ENCODE measurements around the gene SRCIN1. TPM values are rescaled to one million over a fixed set of nuclear protein-coding genes. Genes with fewer than 3 reads are reported as not detected.
"Not testable (repeated sequence)": the region's sequence is repeated elsewhere in the genome, so short reads cannot be mapped to it uniquely, and the experiment has no call there.

SRCIN1 gene
- polyA plus RNA-seq, 2 donors: 2.2 to 2.5 TPM

DNA sequence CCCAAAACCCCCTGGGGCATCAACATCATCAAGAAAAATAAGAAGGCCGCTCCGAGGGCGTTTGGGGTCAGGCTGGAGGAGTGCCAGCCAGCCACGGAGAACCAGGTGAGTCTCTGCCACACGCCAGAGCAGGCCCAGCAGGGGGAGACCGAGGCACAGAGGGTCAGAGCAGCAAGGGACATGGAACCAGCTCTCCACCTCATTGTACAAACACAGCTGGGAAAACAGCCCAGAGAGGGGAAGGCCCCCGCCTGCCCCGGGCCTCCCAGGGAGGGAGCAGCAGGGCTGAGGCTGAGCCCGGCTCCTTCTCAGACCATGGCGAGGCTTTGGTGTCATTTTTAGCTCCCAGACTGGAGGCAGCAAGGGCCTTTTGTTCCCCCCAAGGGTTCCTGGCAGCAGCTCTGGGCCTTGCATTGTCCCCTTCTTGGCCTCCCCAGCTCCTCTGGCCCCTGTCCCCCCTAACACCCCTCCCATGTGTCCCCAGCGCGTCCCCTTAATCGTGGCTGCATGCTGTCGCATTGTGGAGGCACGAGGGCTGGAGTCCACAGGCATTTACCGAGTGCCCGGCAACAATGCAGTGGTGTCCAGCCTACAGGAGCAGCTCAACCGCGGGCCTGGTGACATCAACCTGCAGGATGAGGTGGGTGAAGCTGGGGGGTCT is 123.6 kb downstream of the SRCIN1 start:
- H3K4me1 ChIP-seq (ENCODE audit: control insufficient read depth in 2 of 2, insufficient read depth in 2 of 2, low read length in 1 of 2); H3K4me3 ChIP-seq (ENCODE audit: low read depth in 1 of 2, low read length in 2 of 2); H3K27ac ChIP-seq (ENCODE audit: low read depth in 2 of 2, low read length in 1 of 2); H3K27me3 ChIP-seq (ENCODE audit: control insufficient read depth in 1 of 2, insufficient read depth in 2 of 2, low read length in 2 of 2); H3K9me3 ChIP-seq (ENCODE audit: control insufficient read depth in 2 of 2, insufficient read depth in 1 of 2, low read depth in 1 of 2, low read length in 1 of 2): not testable (repeated sequence)
- H3K36me3 ChIP-seq (ENCODE audit: control insufficient read depth in 2 of 2, insufficient read depth in 2 of 2, low read length in 1 of 2): peaks cover 6 to 32% of the 10 kb centered on the region in 2 donors
- WGBS, 2 donors: 61 to 66% methylated on average over 19 of the region's 19 CpGs

Other genes starting within 250 kb of the SRCIN1 start
- gene ARHGAP23, start 177.5 kb downstream of the SRCIN1 start, polyA plus RNA-seq: 10 to 100 TPM; 36.0 to 45.2 TPM
- 1 to 10 TPM; 1.1 to 1.9 TPM for gene EPOP, start 69.0 kb upstream of the SRCIN1 start, polyA plus RNA-seq
- 10 to 100 TPM; 20.9 to 66.1 TPM for gene MLLT6, start 99.3 kb upstream of the SRCIN1 start, polyA plus RNA-seq
- 10 to 100 TPM; 14.5 to 28.5 TPM for gene CISD3, start 124.4 kb upstream of the SRCIN1 start, polyA plus RNA-seq
- gene PCGF2, start 142.4 kb upstream of the SRCIN1 start, polyA plus RNA-seq: 10 to 100 TPM in 1 of 2 donors, 1 to 10 TPM in 1; 9.4 to 22.4 TPM
- gene PSMB3, start 146.8 kb upstream of the SRCIN1 start, polyA plus RNA-seq: 100 to 1,000 TPM; 198 to 204 TPM
- 10 to 100 TPM in 1 of 2 donors, 1 to 10 TPM in 1; 7.7 to 11.1 TPM for gene PIP4K2B, start 193.6 kb upstream of the SRCIN1 start, polyA plus RNA-seq
- gene CWC25, start 219.4 kb upstream of the SRCIN1 start, polyA plus RNA-seq: 10 to 100 TPM; 15.2 to 21.0 TPM
- 1,000 to 10,000 TPM; 2,779 to 3,117 TPM for gene RPL23, start 247.8 kb upstream of the SRCIN1 start, polyA plus RNA-seq